Stimulated activated CD8-positive, alpha-beta memory T cell treated with anti-CD3 and anti-CD28 coated beads, Interleukin-12 subunit alpha, Interleukin-12 subunit beta, amount 100 ng/mL, for 1 hour (primary cell): Measurements from ENCODE around the gene GNAS.

ENCODE experiments used
- DNase-seq: peaks from one replicate; pipeline ENCODE4 v3.0.0-alpha.2; 2020; ENCODE audit warnings: low read depth

GNAS gene

GRCh38 chr20:58899512-58899911 is 47.0 kb downstream of the GNAS start:
- no peak for DNase-seq

- no peak for DNase-seq
Measured at GRCh38 chr20:58900397-58900796, 47.9 kb downstream of the GNAS start.

GRCh38 chr20:58901488-58902402 is 49.2 kb downstream of the GNAS start:
- DNase-seq = no peak

- DNase-seq = no peak
Measured at GRCh38 chr20:58903614-58904013, 51.1 kb downstream of the GNAS start.

- DNase-seq = no peak
Measured at GRCh38 chr20:58905236-58905635, 52.7 kb downstream of the GNAS start.

GRCh38 chr20:58906111-58906510 is 53.6 kb downstream of the GNAS start:
- DNase-seq = no peak

- no peak for DNase-seq
Measured at GRCh38 chr20:58906894-58907293, 54.4 kb downstream of the GNAS start.

GRCh38 chr20:58907320-58908137 is 55.0 kb downstream of the GNAS start:
- no peak for DNase-seq

GRCh38 chr20:58908221-58908620 is 55.7 kb downstream of the GNAS start:
- no peak for DNase-seq

GRCh38 chr20:58908941-58909340 is 56.4 kb downstream of the GNAS start:
- DNase-seq = no peak

GRCh38 chr20:58909585-58909984 is 57.1 kb downstream of the GNAS start:
- no peak for DNase-seq

- no peak for DNase-seq
Measured at GRCh38 chr20:58910473-58910872, 58.0 kb downstream of the GNAS start.

- DNase-seq = no peak
Measured at GRCh38 chr20:58911309-58911708, 58.8 kb downstream of the GNAS start.

- no peak for DNase-seq
Measured at GRCh38 chr20:58911970-58912369, 59.5 kb downstream of the GNAS start.

- no peak for DNase-seq
Measured at GRCh38 chr20:58913079-58913478, 60.6 kb downstream of the GNAS start.

GRCh38 chr20:58918621-58919020 is 66.1 kb downstream of the GNAS start:
- no peak for DNase-seq

- DNase-seq = no peak
Measured at GRCh38 chr20:58921564-58921963, 69.0 kb downstream of the GNAS start.

- no peak for DNase-seq
Measured at GRCh38 chr20:58922036-58922435, 69.5 kb downstream of the GNAS start.

GRCh38 chr20:58923117-58923712 is 70.7 kb downstream of the GNAS start:
- no peak for DNase-seq

- no peak for DNase-seq
Measured at GRCh38 chr20:58926802-58927489, 74.4 kb downstream of the GNAS start.

- DNase-seq = no peak
Measured at GRCh38 chr20:58927490-58928061, 75.1 kb downstream of the GNAS start.

- no peak for DNase-seq
Measured at GRCh38 chr20:58930496-58930895, 78.0 kb downstream of the GNAS start.
